Karpas-422 (cell line): ENCODE results near the gene ARL9. TPM values are rescaled to one million over a fixed set of nuclear protein-coding genes. Genes with fewer than 3 reads are reported as not detected.

ENCODE experiments used
- DNase-seq: peaks from one replicate; pipeline ENCODE4 v3.0.0-alpha.2; 2015
- H2AFZ ChIP-seq: fragments of 200-600 bp; sonication (generic); 2 replicates; pipeline ENCODE4 v1.6.1; 2014; ENCODE audit warnings: antibody characterized with exemption, low read length, mixed read lengths
- H3K27ac ChIP-seq: fragments of 200-600 bp; sonication (generic); 2 replicates; pipeline ENCODE4 v1.5.1; 2014; ENCODE audit warnings: mild to moderate bottlenecking, low read length, moderate library complexity
- H3K27me3 ChIP-seq: fragments of 200-600 bp; sonication (generic); 2 replicates; pipeline ENCODE4 v1.6.1; 2014; ENCODE audit warnings: low read length, mixed read lengths
- H3K36me3 ChIP-seq: fragments of 200-600 bp; sonication (generic); 2 replicates; pipeline ENCODE4 v1.6.1; 2014; ENCODE audit warnings: low read length, mixed read lengths; ENCODE audit not compliant: insufficient read depth
- H3K4me1 ChIP-seq: fragments of 200-600 bp; sonication (generic); 2 replicates; pipeline ENCODE4 v1.6.1; 2014; ENCODE audit warnings: mild to moderate bottlenecking, low read length, mixed read lengths
- H3K4me2 ChIP-seq: fragments of 200-600 bp; sonication (generic); 2 replicates; pipeline ENCODE4 v1.6.1; 2014; ENCODE audit warnings: low read length, low read depth, mild to moderate bottlenecking; ENCODE audit not compliant: poor library complexity, severe bottlenecking
- H3K4me3 ChIP-seq: fragments of 200-600 bp; sonication (generic); 2 replicates; pipeline ENCODE4 v1.5.1; 2014; ENCODE audit warnings: mild to moderate bottlenecking, antibody characterized with exemption, low read length, mixed read lengths
- H3K79me2 ChIP-seq: fragments of 200-600 bp; sonication (generic); 2 replicates; pipeline ENCODE4 v1.6.1; 2014; ENCODE audit warnings: mild to moderate bottlenecking, low read length, mixed read lengths
- H3K9ac ChIP-seq: fragments of 200-600 bp; sonication (generic); 2 replicates; pipeline ENCODE4 v1.6.0; 2014; ENCODE audit warnings: low read length
- H3K9me2 ChIP-seq: fragments of 200-600 bp; sonication (generic), shearing (Covaris generic); replicated peaks from 2 replicates; pipeline ENCODE4 v1.6.0; 2014; ENCODE audit warnings: mild to moderate bottlenecking, low read length, moderate library complexity; ENCODE audit not compliant: insufficient read depth
- H3K9me3 ChIP-seq: fragments of 300-700, 200-600 bp; sonication (generic); 2 replicates; pipeline ENCODE4 v1.6.1; 2014; ENCODE audit warnings: low read length, mixed read lengths
- H4K20me1 ChIP-seq: fragments of 200-600 bp; sonication (generic); 2 replicates; pipeline ENCODE4 v1.6.1; 2014; ENCODE audit warnings: mild to moderate bottlenecking, antibody characterized with exemption, low read length, low read depth; ENCODE audit not compliant: insufficient read depth
- total RNA-seq: library from RNA; depleted of rRNA; stranded (reverse); fragments of >200 nt; shearing (Covaris generic); gene quantifications from 2 replicates; pipeline ENCODE4 v1.2.3, GENCODE V29; 2014; ENCODE audit warnings: low replicate concordance

ARL9 gene
- total RNA-seq, 1 experiment from 2014 or later, result not detected

DNA sequence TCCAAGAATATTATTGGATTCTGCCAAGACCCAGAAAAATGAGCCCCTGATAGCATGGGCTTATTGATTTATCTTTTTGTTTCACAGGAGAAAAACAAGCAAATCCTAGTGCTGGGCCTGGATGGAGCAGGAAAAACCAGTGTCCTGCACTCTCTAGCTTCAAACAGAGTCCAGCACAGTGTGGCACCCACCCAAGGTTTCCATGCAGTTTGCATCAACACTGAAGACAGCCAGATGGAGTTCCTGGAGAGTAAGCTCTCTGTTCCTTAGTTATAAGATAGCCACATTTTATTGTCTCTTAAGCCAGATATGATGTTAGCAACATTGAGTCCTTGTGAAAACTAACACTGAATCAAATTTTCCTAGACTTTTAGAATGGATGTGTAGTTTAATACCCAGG lies 5.5 kb downstream of the ARL9 start:
- Histone ChIP-seq H3K27ac (no peak overlapping the region), H3K4me3 (no peak overlapping the region), H3K36me3 (no peaks in the 10 kb centered on the region), H3K4me2 (no peak overlapping the region), H3K9ac (no peak overlapping the region), H3K9me2 (no peaks in the 10 kb centered on the region), H4K20me1 (no peaks in the 10 kb centered on the region), H2AFZ (no peak overlapping the region), H3K79me2 (no peaks in the 10 kb centered on the region), H3K9me3 (no peaks in the 10 kb centered on the region), H3K27me3 (no peaks in the 10 kb centered on the region), H3K4me1 (no peaks in the 10 kb centered on the region)
- DNase-seq, result no peak

DNA sequence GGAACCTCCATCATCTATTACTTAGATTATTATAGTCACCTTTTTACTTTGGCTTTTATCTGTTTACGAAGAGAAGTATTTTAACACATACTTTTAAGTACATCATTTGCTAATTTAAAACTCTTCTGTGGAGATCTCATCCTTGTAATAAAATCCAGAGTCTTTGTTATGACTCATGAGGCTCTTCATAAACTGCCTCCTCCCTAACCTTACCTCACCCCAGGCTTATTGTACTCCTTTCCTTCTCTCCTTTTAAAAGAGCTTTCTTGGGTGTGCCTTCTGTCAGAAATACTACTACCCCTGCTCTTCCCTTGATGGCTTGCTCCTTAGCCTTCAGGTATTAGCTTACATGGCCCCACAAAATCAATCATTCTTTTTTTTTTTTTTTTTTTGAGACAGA lies 6.6 kb downstream of the ARL9 start:
- DNase-seq, result no peak
- no peaks in the 10 kb centered on the region for H3K36me3 ChIP-seq
- H3K27me3 ChIP-seq, result no peaks in the 10 kb centered on the region
- H3K4me3 ChIP-seq, result no peak overlapping the region
- H3K9me3 ChIP-seq, result no peaks in the 10 kb centered on the region
- H3K9me2 ChIP-seq, result no peaks in the 10 kb centered on the region
- no peak overlapping the region for H3K4me2 ChIP-seq
- no peaks in the 10 kb centered on the region for H3K79me2 ChIP-seq
- H3K9ac ChIP-seq, result no peak overlapping the region
- H4K20me1 ChIP-seq, result no peaks in the 10 kb centered on the region
- H3K4me1 ChIP-seq, result no peaks in the 10 kb centered on the region
- H3K27ac ChIP-seq, result no peak overlapping the region
- H2AFZ ChIP-seq, result no peak overlapping the region

DNA sequence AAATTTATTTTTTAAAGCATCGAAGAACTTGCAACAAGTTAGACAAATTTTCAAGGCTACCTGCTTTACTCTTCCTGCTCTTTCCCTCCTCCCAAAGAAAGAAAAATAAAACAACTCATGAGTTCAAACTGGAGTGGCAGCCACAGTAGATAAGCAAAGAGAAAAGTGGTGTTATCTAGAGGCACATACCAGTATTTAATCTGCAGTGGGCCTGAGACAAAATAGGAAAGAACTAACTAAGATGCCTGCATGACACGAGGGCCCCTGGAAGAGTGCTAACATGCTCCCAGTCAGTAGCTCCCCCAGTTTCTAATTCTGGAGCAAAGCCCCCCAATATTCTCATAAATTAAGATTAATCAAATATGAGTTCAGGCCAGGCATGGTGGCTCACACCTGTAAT lies 7.9 kb downstream of the ARL9 start:
- Histone ChIP-seq H3K27ac (no peak overlapping the region), H3K4me2 (no peak overlapping the region), H3K79me2 (no peaks in the 10 kb centered on the region), H2AFZ (no peak overlapping the region), H3K4me1 (no peaks in the 10 kb centered on the region), H3K27me3 (no peaks in the 10 kb centered on the region), H3K9me2 (no peaks in the 10 kb centered on the region), H3K9me3 (no peaks in the 10 kb centered on the region), H4K20me1 (no peaks in the 10 kb centered on the region), H3K4me3 (no peak overlapping the region), H3K9ac (no peak overlapping the region), H3K36me3 (no peaks in the 10 kb centered on the region)
- no peak for DNase-seq

DNA sequence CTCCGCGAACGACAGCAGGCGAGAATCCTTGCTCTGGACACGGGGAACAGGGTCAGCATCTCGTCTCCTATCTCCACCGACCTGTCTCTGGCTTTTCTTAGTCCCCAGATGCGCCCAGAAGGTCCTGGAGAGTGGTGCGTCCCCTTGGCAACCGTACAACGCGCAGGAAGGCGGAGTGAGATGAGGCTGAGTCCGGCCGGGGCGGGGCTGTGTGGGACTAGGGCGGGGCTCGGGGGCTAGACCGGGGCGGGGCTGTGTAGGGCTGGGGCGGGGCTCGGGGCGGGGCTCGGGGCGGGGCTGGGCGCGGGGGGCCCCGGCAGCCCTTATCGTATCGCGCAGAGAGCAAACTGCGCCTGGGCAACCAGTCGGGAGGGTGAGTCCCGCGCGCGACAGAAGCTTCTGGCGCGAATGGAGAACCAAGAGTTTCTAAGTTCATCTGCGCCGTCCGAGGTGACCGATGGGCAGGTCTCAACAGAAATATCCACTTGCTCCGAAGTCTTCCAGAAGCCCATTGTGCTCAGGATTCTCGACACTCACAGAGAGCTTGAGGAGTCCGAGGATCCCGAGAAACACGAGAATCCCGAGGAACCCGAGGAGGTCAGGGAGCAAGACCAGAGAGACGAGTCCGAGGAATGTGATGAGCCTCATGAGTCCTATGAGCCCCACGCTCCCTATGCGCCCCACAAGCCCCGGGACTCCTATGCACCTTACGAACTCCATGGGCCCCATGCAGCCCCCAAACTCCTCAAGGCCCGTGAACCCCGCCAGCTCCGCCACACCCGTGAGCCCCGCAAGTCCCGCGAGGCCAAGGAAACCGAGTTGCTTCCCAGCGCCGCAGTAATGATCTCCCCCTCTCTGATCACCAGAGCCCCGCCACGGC lies 24.9 kb downstream of the ARL9 start:
- DNase-seq, result no peak
- Histone ChIP-seq H3K27me3 (no peaks in the 10 kb centered on the region), H3K4me3 (no peak overlapping the region), H3K9me2 (no peaks in the 10 kb centered on the region), H3K79me2 (no peaks in the 10 kb centered on the region), H3K36me3 (no peaks in the 10 kb centered on the region), H3K9me3 (no peaks in the 10 kb centered on the region), H3K4me2 (no peak overlapping the region), H4K20me1 (no peaks in the 10 kb centered on the region), H3K27ac (no peak overlapping the region), H2AFZ (no peak overlapping the region), H3K9ac (no peak overlapping the region), H3K4me1 (no peaks in the 10 kb centered on the region)

DNA sequence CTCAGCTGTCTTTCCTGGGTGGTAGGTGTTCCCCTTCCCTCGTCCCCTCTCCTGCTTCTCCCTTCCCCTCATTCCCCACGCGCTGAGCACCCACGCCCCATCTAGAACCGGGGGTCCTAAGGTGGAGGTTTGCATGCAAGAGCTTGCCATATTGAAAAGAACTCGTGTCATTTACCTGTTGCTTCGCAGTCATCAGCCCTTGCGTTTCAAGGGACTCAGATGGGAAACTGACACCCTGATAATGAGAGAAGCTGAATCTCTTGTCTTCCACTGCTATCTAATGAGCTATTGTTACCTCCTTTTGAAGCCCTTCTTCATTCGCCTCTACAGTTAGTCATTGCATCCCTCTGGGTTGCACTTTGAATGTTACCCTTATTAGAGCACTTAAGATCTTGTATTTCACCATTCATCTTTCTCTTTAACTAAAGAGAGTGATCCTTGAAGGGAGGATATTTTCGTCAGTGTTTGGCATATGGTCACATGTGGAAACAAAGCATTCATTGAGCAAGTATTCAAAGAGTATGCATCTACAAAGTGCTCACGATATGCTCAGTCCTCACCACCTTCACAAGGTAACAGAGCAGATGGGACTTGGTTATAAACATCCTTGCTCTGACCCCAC lies 25.7 kb downstream of the ARL9 start:
- DNase-seq, result no peak
- Histone ChIP-seq H2AFZ (no peak overlapping the region), H3K9ac (no peak overlapping the region), H4K20me1 (no peaks in the 10 kb centered on the region), H3K4me1 (no peaks in the 10 kb centered on the region), H3K4me2 (no peak overlapping the region), H3K27ac (no peak overlapping the region), H3K79me2 (no peaks in the 10 kb centered on the region), H3K9me3 (no peaks in the 10 kb centered on the region), H3K4me3 (no peak overlapping the region), H3K9me2 (no peaks in the 10 kb centered on the region), H3K36me3 (no peaks in the 10 kb centered on the region), H3K27me3 (no peaks in the 10 kb centered on the region)

DNA sequence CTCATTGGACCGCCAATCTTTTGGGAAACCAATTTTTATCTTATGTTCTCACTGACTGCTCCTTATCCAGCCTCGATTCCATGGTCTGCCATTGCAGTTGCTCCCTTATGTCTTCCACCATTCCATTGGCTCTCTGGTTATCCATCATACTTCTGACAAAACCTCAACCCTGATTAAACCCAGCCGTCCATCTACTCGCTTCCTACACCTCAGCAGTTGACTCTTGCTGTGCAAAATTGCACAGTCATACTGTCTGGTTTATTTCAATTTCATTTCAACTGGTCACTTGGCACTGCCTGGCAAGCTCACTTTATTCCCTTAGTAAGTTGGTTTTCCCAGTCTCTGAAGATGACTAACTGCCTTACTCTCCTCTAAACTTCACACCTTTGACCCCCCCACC lies 26.2 kb downstream of the ARL9 start:
- Histone ChIP-seq H2AFZ (no peak overlapping the region), H4K20me1 (no peaks in the 10 kb centered on the region), H3K27ac (no peak overlapping the region), H3K4me1 (no peaks in the 10 kb centered on the region), H3K4me3 (no peak overlapping the region), H3K9ac (no peak overlapping the region), H3K4me2 (no peak overlapping the region), H3K9me2 (no peaks in the 10 kb centered on the region), H3K36me3 (no peaks in the 10 kb centered on the region), H3K9me3 (no peaks in the 10 kb centered on the region), H3K79me2 (no peaks in the 10 kb centered on the region), H3K27me3 (no peaks in the 10 kb centered on the region)
- DNase-seq, result no peak

DNA sequence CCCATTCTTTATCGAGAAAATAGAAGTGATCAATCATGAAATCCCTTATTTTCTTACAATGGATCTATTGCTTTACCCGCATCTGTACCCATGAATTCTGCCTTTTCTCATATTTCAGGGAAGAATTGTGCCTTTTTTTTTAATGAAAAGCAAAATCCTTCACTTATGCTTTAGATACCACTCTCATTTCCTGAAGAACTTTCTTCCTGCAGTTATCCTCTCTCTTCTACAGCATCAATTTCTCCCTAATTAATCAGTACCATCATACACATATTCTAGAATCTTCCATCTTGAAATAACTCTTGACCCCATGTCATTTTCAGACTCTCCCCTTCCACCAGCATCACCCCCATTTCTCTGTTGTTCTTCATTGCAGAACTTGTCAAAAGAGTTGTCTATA lies 26.6 kb downstream of the ARL9 start:
- Histone ChIP-seq H3K4me2 (no peak overlapping the region), H4K20me1 (no peaks in the 10 kb centered on the region)

DNA sequence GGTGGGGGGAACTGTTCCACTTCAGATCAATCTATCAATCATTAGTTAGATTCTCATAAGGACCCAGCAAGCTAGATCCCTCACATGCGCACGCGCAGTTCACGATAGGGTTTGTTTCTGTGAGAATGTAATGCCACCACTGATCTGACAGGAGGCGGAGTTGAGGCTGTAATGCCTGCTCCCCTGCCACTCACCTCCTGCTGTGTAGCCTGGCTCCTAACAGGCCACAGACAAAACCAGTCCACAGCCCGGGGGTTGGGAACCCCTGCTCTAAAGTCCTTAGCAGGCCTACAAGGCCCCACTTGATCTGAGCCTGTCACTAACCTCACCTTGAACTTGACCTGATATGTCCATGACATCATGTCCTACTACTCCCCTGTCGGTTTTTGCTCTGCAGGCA lies 30.3 kb downstream of the ARL9 start:
- no peaks in the 10 kb centered on the region for H3K36me3 ChIP-seq
- H3K9me2 ChIP-seq, result no peaks in the 10 kb centered on the region
- no peaks in the 10 kb centered on the region for H3K27me3 ChIP-seq
- H3K4me3 ChIP-seq, result no peak overlapping the region
- no peak overlapping the region for H3K4me2 ChIP-seq
- no peak for DNase-seq
- no peaks in the 10 kb centered on the region for H4K20me1 ChIP-seq
- no peaks in the 10 kb centered on the region for H3K4me1 ChIP-seq
- H3K79me2 ChIP-seq, result no peaks in the 10 kb centered on the region
- H2AFZ ChIP-seq, result no peak overlapping the region
- no peaks in the 10 kb centered on the region for H3K9me3 ChIP-seq
- no peak overlapping the region for H3K9ac ChIP-seq
- no peak overlapping the region for H3K27ac ChIP-seq

More for the DNA sequence above, 26.6 kb downstream of the ARL9 start:
- Histone ChIP-seq H3K27ac (no peak overlapping the region), H3K9me2 (no peaks in the 10 kb centered on the region), H3K4me3 (no peak overlapping the region), H3K36me3 (no peaks in the 10 kb centered on the region), H2AFZ (no peak overlapping the region), H3K27me3 (no peaks in the 10 kb centered on the region), H3K9ac (no peak overlapping the region), H3K4me1 (no peaks in the 10 kb centered on the region), H3K9me3 (no peaks in the 10 kb centered on the region), H3K79me2 (no peaks in the 10 kb centered on the region)
- no peak for DNase-seq
